Uterus (tissue), 2 donors: Measurements from ENCODE around the gene CABCOCO1.

Experiments
- CTCF ChIP-seq, 4 experiments: fragments of 200-600 bp in 2 of 4; fragments of 450-650 bp in 2 of 4; sonication (generic) in 2 of 4; IDR thresholded peaks; one replicate each; pipeline ENCODE4 v1.5.1; 2016 to 2019; ENCODE audit warnings: antibody characterized with exemption in 4 of 4, mild to moderate bottlenecking in 2 of 4, moderate library complexity in 1 of 4
- POLR2A ChIP-seq, 2 donors: fragments of 450-650 bp; IDR thresholded peaks; one replicate each; pipeline ENCODE4 v1.6.1; 2016; ENCODE audit warnings: antibody characterized with exemption in 2 of 2, mild to moderate bottlenecking in 1 of 2, moderate library complexity in 1 of 2

GRCh38 chr10:61613665-61614064 lies 49.1 kb upstream of the CABCOCO1 start:
- TF ChIP-seq CTCF (IDR thresholded peaks at IDR 0.05) (no peak), POLR2A (IDR thresholded peaks at IDR 0.05) (no peak)
